Caco-2 (cell line): ENCODE measurements around the gene NUTM2F. TPM values are rescaled to one million over a fixed set of nuclear protein-coding genes. Genes with fewer than 3 reads are reported as not detected.

Experiments used
- BruUV-seq: library from RNA; stranded (reverse); fragments of 400-500 nt; replicated peaks from 2 replicates; lab custom pipeline; 2021; lab: Mats Ljungman, UMichigan
- CTCF ChIA-PET: fragments of 300-600 bp; sonication (Branson Sonifier 250); formaldehyde crosslinking; loops from one replicate; lab custom pipeline; 2022; ENCODE audit warnings: antibody characterized with exemption; lab: Charles Lee
- POLR2A ChIA-PET: fragments of 300-600 bp; sonication (Branson Sonifier 250); formaldehyde crosslinking; loops from one replicate; lab custom pipeline; 2022; ENCODE audit warnings: antibody characterized with exemption; lab: Charles Lee
- DNase-seq, 2 experiments: peaks; one replicate each; pipeline versions ENCODE4 v3.0.0 to v3.0.0-alpha.2; 2020 to 2022
- H3K27me3 ChIP-seq: replicated peaks from 2 replicates; pipeline ENCODE4 v1.6.0; 2011; ENCODE audit warnings: low read length; ENCODE audit not compliant: control insufficient read depth, insufficient read depth
- H3K36me3 ChIP-seq: 2 replicates; pipeline ENCODE4 v1.5.1; 2011; ENCODE audit warnings: low read length; ENCODE audit not compliant: control insufficient read depth, insufficient read depth
- H3K4me1 ChIP-seq: fragments of 250-450 bp; sonication (Bioruptor Pico); 2 replicates; pipeline ENCODE4 v1.5.1; 2020; ENCODE audit warnings: mild to moderate bottlenecking
- H3K4me3 ChIP-seq: 2 replicates; pipeline ENCODE4 v1.5.1; 2011; ENCODE audit warnings: low read depth, mild to moderate bottlenecking, control low read depth, low read length
- H3K9me3 ChIP-seq: fragments of 250-450 bp; sonication (Bioruptor Pico); 2 replicates; pipeline ENCODE4 v1.5.1; 2020; ENCODE audit warnings: mild to moderate bottlenecking, moderate library complexity
- H3K27ac Mint-ChIP-seq: one replicate; pipeline ENCODE4 v1.8.0; 2022; ENCODE audit warnings: mixed read lengths; ENCODE audit not compliant: unreplicated experiment
- H3K27me3 Mint-ChIP-seq: one replicate; pipeline ENCODE4 v1.8.0; 2022; ENCODE audit warnings: mixed read lengths; ENCODE audit not compliant: insufficient read depth, unreplicated experiment
- H3K36me3 Mint-ChIP-seq: one replicate; pipeline ENCODE4 v1.8.0; 2022; ENCODE audit warnings: mild to moderate bottlenecking, mixed read lengths; ENCODE audit not compliant: insufficient read depth, unreplicated experiment
- H3K4me1 Mint-ChIP-seq: one replicate; pipeline ENCODE4 v1.8.0; 2022; ENCODE audit warnings: low read depth, mixed read lengths; ENCODE audit not compliant: unreplicated experiment
- H3K4me3 Mint-ChIP-seq: one replicate; pipeline ENCODE4 v1.8.0; 2022; ENCODE audit warnings: mild to moderate bottlenecking, moderate library complexity, mixed read lengths; ENCODE audit not compliant: unreplicated experiment
- H3K9me3 Mint-ChIP-seq: one replicate; pipeline ENCODE4 v1.8.0; 2022; ENCODE audit warnings: mixed read lengths; ENCODE audit not compliant: unreplicated experiment
- CTCF ChIP-seq, 2 experiments: fragments of 200-600 bp in 1 of 2; IDR thresholded peaks; 1 replicate in 1 of 2; 2 replicates in 1 of 2; pipeline versions ENCODE4 v1.5.1 to v1.8.0; 2011 to 2022; ENCODE audit warnings: antibody characterized with exemption in 1 of 2, control low read depth in 1 of 2, inconsistent platforms in 1 of 2, low read depth in 1 of 2, low read length in 1 of 2, mild to moderate bottlenecking in 1 of 2, moderate library complexity in 1 of 2; ENCODE audit not compliant: insufficient read depth in 1 of 2, severe bottlenecking in 1 of 2, unreplicated experiment in 1 of 2
- intact Hi-C: fragments of 100-400 bp; cut with micrococcal nuclease; formaldehyde crosslinking; loops from one replicate; pipeline ENCODE4 v1.10.0; 2022; ENCODE audit not compliant: unreplicated experiment
- total RNA-seq: library from RNA; stranded (reverse); gene quantifications from 2 replicates; pipeline ENCODE4 v1.2.3, GENCODE V29; 2022

NUTM2F gene
- total RNA-seq, 1 experiment from 2014 or later, result not detected

GRCh38 chr9:94301583-94301982 lies 26.9 kb downstream of the NUTM2F start:
- peaks cover 2% of the 10 kb centered on the region; the same call in 1 of the 2 replicates for H3K36me3 ChIP-seq
- no peak for TF ChIP-seq CTCF (IDR thresholded peaks at IDR 0.05; ENCODE audit: insufficient read depth in 1 of 2, low read depth in 1 of 2, low read length in 1 of 2, severe bottlenecking in 1 of 2, unreplicated experiment in 1 of 2)
- no peak overlapping the region for H3K4me3 Mint-ChIP-seq
- H3K27me3 ChIP-seq, result no peaks in the 10 kb centered on the region
- no peaks in the 10 kb centered on the region for H3K4me1 Mint-ChIP-seq
- H3K4me1 ChIP-seq, result no peaks in the 10 kb centered on the region
- intact Hi-C loops, result no loop called here
- no peaks in the 10 kb centered on the region for H3K27me3 Mint-ChIP-seq
- CTCF ChIA-PET, result no interaction called here
- POLR2A ChIA-PET, result no interaction called here
- no peaks in the 10 kb centered on the region for H3K9me3 Mint-ChIP-seq
- H3K27ac Mint-ChIP-seq, result no peak overlapping the region
- H3K36me3 Mint-ChIP-seq, result peaks cover 10% of the 10 kb centered on the region
- H3K4me3 ChIP-seq, result no peak overlapping the region
- BruUV-seq, result no TSS peak
- H3K9me3 ChIP-seq, result no peaks in the 10 kb centered on the region
- DNase-seq, result no peak

GRCh38 chr9:94300470-94301301 lies 27.8 kb downstream of the NUTM2F start:
- no TSS peak for BruUV-seq
- ChIA-PET POLR2A (no interaction called here), CTCF (no interaction called here)
- H3K9me3 ChIP-seq, result no peaks in the 10 kb centered on the region
- peaks cover 2% of the 10 kb centered on the region; the same call in 1 of the 2 replicates for H3K36me3 ChIP-seq
- no peak overlapping the region for H3K4me3 Mint-ChIP-seq
- no peaks in the 10 kb centered on the region for H3K9me3 Mint-ChIP-seq
- no peak overlapping the region for H3K4me3 ChIP-seq
- no peak for TF ChIP-seq CTCF (IDR thresholded peaks at IDR 0.05; ENCODE audit: insufficient read depth in 1 of 2, low read depth in 1 of 2, low read length in 1 of 2, severe bottlenecking in 1 of 2, unreplicated experiment in 1 of 2)
- H3K27me3 ChIP-seq, result no peaks in the 10 kb centered on the region
- no peaks in the 10 kb centered on the region for H3K4me1 Mint-ChIP-seq
- DNase-seq, result peak in 1 of 2 experiments; percentile 54
- H3K27ac Mint-ChIP-seq, result no peak overlapping the region
- no peaks in the 10 kb centered on the region for H3K27me3 Mint-ChIP-seq
- intact Hi-C loops, result no loop called here
- peaks cover 10% of the 10 kb centered on the region for H3K36me3 Mint-ChIP-seq
- H3K4me1 ChIP-seq, result no peaks in the 10 kb centered on the region

- Mint-ChIP-seq H3K4me1 (no peaks in the 10 kb centered on the region), H3K4me3 (no peak overlapping the region), H3K27ac (no peak overlapping the region), H3K36me3 (peaks cover 10% of the 10 kb centered on the region), H3K9me3 (no peaks in the 10 kb centered on the region), H3K27me3 (no peaks in the 10 kb centered on the region)
- no peak for TF ChIP-seq CTCF (IDR thresholded peaks at IDR 0.05; ENCODE audit: insufficient read depth in 1 of 2, low read depth in 1 of 2, low read length in 1 of 2, severe bottlenecking in 1 of 2, unreplicated experiment in 1 of 2)
- Histone ChIP-seq H3K4me3 (no peak overlapping the region), H3K4me1 (no peaks in the 10 kb centered on the region), H3K36me3 (peaks cover 2% of the 10 kb centered on the region; the same call in 1 of the 2 replicates), H3K27me3 (no peaks in the 10 kb centered on the region), H3K9me3 (no peaks in the 10 kb centered on the region)
- intact Hi-C loops, result no loop called here
- CTCF ChIA-PET, result no interaction called here
- no TSS peak for BruUV-seq
- POLR2A ChIA-PET, result no interaction called here
- no peak for DNase-seq
Measured at GRCh38 chr9:94298949-94299599, 29.4 kb downstream of the NUTM2F start.
